ENCODE data around the gene ARHGAP22. TPM values are rescaled to one million over a fixed set of nuclear protein-coding genes. Genes with fewer than 3 reads are reported as not detected.

ARHGAP22 gene
- total and polyA plus RNA-seq, 2 of the 4 experiments (the other 2 are of a cell fraction): 28.3 to 30.2 TPM

GRCh38 chr10:48595539-48595932 is 9.3 kb downstream of the ARHGAP22 start:
- Histone ChIP-seq H3K18ac (ENCODE audit: low read depth, low read length) (no peak overlapping the region), H4K91ac (ENCODE audit: insufficient read depth, low read depth, low read length) (no peak overlapping the region), H2BK120ac (ENCODE audit: low read depth, low read length) (no peak overlapping the region), H3K36me3 (ENCODE audit: control insufficient read depth, insufficient read depth, low read length) (peaks cover 1% of the 10 kb centered on the region; the same call in 1 of the 2 replicates), H3K9me3 (ENCODE audit: control insufficient read depth, insufficient read depth, low read length) (no peaks in the 10 kb centered on the region), H2AK5ac (ENCODE audit: low read depth, low read length) (no peak overlapping the region), H3K79me1 (ENCODE audit: low read depth in 1 of 2, low read length in 2 of 2) (peaks cover 22 to 94% of the 10 kb centered on the region in 2 experiments), H4K5ac (ENCODE audit: low read depth, low read length) (no peak overlapping the region), H3K23ac (ENCODE audit: low read depth, low read length) (no peak overlapping the region), H2AFZ (replicated peaks; ENCODE audit: low read length, poor library complexity) (no peak overlapping the region), H2BK15ac (ENCODE audit: low read depth, low read length) (no peak overlapping the region), H4K20me1 (ENCODE audit: insufficient read depth, low read length) (peaks cover 10% of the 10 kb centered on the region; the same call in 1 of the 2 replicates), H3K27me3 (ENCODE audit: control insufficient read depth, insufficient read depth, low read length) (no peaks in the 10 kb centered on the region), H3K4me1 (ENCODE audit: control insufficient read depth, insufficient read depth, low read length) (peaks cover 22% of the 10 kb centered on the region), H2AK9ac (replicated peaks; ENCODE audit: low read depth, low read length, poor library complexity) (no peak overlapping the region), H2BK20ac (ENCODE audit: low read depth, low read length) (no peak overlapping the region), H3K4ac (ENCODE audit: low read depth, low read length) (no peak overlapping the region), H3K4me2 (ENCODE audit: low read depth, low read length) (no peak overlapping the region), H3K14ac (replicated peaks; ENCODE audit: low read depth, low read length) (no peak overlapping the region), H3K27ac (ENCODE audit: insufficient read depth, low read length) (no peak overlapping the region), H3K56ac (ENCODE audit: extremely low read depth, insufficient read depth, low read length) (no peak overlapping the region), H3K4me3 (ENCODE audit: insufficient read depth, low read depth, low read length) (no peak overlapping the region), H3K9ac (ENCODE audit: low read depth, low read length) (no peak overlapping the region), H4K8ac (ENCODE audit: low read depth in 2 of 2, low read length in 2 of 2) (no peak overlapping the region), H3K9me1 (ENCODE audit: insufficient read depth, low read length) (peaks cover 27% of the 10 kb centered on the region), H2BK5ac (ENCODE audit: low read depth, low read length, poor library complexity, severe bottlenecking) (no peak overlapping the region)
- ChIA-PET POLR2A (ENCODE audit: unreplicated experiment) (no interaction called here), CTCF (no interaction called here)
- dilution Hi-C loops (cut with HindIII; ENCODE audit: low sequenced_read_pairs, unreplicated experiment): no loop called here
- DNase-seq (no peak), ATAC-seq (ENCODE audit: low read depth) (no peak)
- no CpG with 5 or more reads among the region's 3 CpGs for WGBS, 2 experiments (ENCODE audit: extremely low coverage in 2 of 2, insufficient read length in 1 of 2)
- in situ Hi-C loops (cut with MboI; ENCODE audit: low sequenced_read_pairs): no loop called here
- no peak for TF ChIP-seq NFE2L2 (IDR thresholded peaks at IDR 0.05; ENCODE audit: low read depth, low read length)
- intact Hi-C loops (cut with micrococcal nuclease): no loop called here
- BruUV-seq (replicated peaks): no TSS peak

Measured in IMR-90 (cell line).